ENCODE measurements around the gene TRIP11.

The TRIP11 gene

GRCh38 chr14:91947475-91948184 is 92.2 kb downstream of the TRIP11 start, which contains the start of gene FBLN5:
Gene FBLN5, minus strand, starts transcription at chr14:91947694. Its CDS starts 465 bp downstream, at chr14:91947229.
- Histone ChIP-seq H3K36me3 (ENCODE audit: insufficient read depth, low read length) (no peaks in the 10 kb centered on the region), H3K27me3 (ENCODE audit: insufficient read depth, low read length) (no peaks in the 10 kb centered on the region), H3K4me3 (ENCODE audit: low read depth, low read length, poor library complexity, severe bottlenecking) (no peak within 1 kb of the TSS), H3K4me1 (ENCODE audit: insufficient read depth, low read length, severe bottlenecking) (no peaks in the 10 kb centered on the region), H3K9ac (ENCODE audit: low read length) (no peak within 1 kb of the TSS), H2AFZ (ENCODE audit: low read length) (no peak within 1 kb of the TSS), H4K20me1 (ENCODE audit: insufficient read depth, low read length) (no peaks in the 10 kb centered on the region), H3K27ac (ENCODE audit: low read depth, low read length, poor library complexity, severe bottlenecking) (no peak within 1 kb of the TSS), H3F3A (ENCODE audit: insufficient read depth, low read length) (no peaks in the 10 kb centered on the region), H3K4me2 (ENCODE audit: low read length) (no peak within 1 kb of the TSS), H3K9me2 (ENCODE audit: low read depth, low read length) (no peaks in the 10 kb centered on the region), H3K9me3 (ENCODE audit: low read length) (no peaks in the 10 kb centered on the region), H3K79me2 (ENCODE audit: insufficient read depth, low read length) (no peaks in the 10 kb centered on the region)
- no peak for TF ChIP-seq EZH2 (IDR thresholded peaks at IDR 0.05; ENCODE audit: borderline replicate concordance, low read length)
- TF ChIP-seq, protein P1, sequence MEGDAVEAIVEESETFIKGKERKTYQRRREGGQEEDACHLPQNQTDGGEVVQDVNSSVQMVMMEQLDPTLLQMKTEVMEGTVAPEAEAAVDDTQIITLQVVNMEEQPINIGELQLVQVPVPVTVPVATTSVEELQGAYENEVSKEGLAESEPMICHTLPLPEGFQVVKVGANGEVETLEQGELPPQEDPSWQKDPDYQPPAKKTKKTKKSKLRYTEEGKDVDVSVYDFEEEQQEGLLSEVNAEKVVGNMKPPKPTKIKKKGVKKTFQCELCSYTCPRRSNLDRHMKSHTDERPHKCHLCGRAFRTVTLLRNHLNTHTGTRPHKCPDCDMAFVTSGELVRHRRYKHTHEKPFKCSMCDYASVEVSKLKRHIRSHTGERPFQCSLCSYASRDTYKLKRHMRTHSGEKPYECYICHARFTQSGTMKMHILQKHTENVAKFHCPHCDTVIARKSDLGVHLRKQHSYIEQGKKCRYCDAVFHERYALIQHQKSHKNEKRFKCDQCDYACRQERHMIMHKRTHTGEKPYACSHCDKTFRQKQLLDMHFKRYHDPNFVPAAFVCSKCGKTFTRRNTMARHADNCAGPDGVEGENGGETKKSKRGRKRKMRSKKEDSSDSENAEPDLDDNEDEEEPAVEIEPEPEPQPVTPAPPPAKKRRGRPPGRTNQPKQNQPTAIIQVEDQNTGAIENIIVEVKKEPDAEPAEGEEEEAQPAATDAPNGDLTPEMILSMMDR (IDR thresholded peaks at IDR 0.05; ENCODE audit: low read length): no peak

- H3K27ac ChIP-seq (ENCODE audit: low read depth, low read length, poor library complexity, severe bottlenecking): no peak overlapping the region
- no peak overlapping the region for H3K4me2 ChIP-seq (ENCODE audit: low read length)
- no peaks in the 10 kb centered on the region for H4K20me1 ChIP-seq (ENCODE audit: insufficient read depth, low read length)
- no peaks in the 10 kb centered on the region for H3K36me3 ChIP-seq (ENCODE audit: insufficient read depth, low read length)
- H3K9ac ChIP-seq (ENCODE audit: low read length): no peak overlapping the region
- no peak overlapping the region for H3K4me3 ChIP-seq (ENCODE audit: low read depth, low read length, poor library complexity, severe bottlenecking)
- TF ChIP-seq EZH2 (IDR thresholded peaks at IDR 0.05; ENCODE audit: borderline replicate concordance, low read length): no peak
- H3F3A ChIP-seq (ENCODE audit: insufficient read depth, low read length): no peaks in the 10 kb centered on the region
- H3K4me1 ChIP-seq (ENCODE audit: insufficient read depth, low read length, severe bottlenecking): no peaks in the 10 kb centered on the region
- no peaks in the 10 kb centered on the region for H3K79me2 ChIP-seq (ENCODE audit: insufficient read depth, low read length)
- H3K27me3 ChIP-seq (ENCODE audit: insufficient read depth, low read length): no peaks in the 10 kb centered on the region
- H3K9me2 ChIP-seq (ENCODE audit: low read depth, low read length): no peaks in the 10 kb centered on the region
- H3K9me3 ChIP-seq (ENCODE audit: low read length): no peaks in the 10 kb centered on the region
- H2AFZ ChIP-seq (ENCODE audit: low read length): no peak overlapping the region
Observed at GRCh38 chr14:91946622-91947474, 93.0 kb downstream of the TRIP11 start.

GRCh38 chr14:91945751-91946621 is 93.9 kb downstream of the TRIP11 start:
- Histone ChIP-seq H3K27me3 (ENCODE audit: insufficient read depth, low read length) (no peaks in the 10 kb centered on the region), H3K9me3 (ENCODE audit: low read length) (no peaks in the 10 kb centered on the region), H4K20me1 (ENCODE audit: insufficient read depth, low read length) (no peaks in the 10 kb centered on the region), H3K27ac (ENCODE audit: low read depth, low read length, poor library complexity, severe bottlenecking) (no peak overlapping the region), H3K4me2 (ENCODE audit: low read length) (no peak overlapping the region), H2AFZ (ENCODE audit: low read length) (no peak overlapping the region), H3K36me3 (ENCODE audit: insufficient read depth, low read length) (no peaks in the 10 kb centered on the region), H3K4me1 (ENCODE audit: insufficient read depth, low read length, severe bottlenecking) (no peaks in the 10 kb centered on the region), H3K4me3 (ENCODE audit: low read depth, low read length, poor library complexity, severe bottlenecking) (no peak overlapping the region), H3K9me2 (ENCODE audit: low read depth, low read length) (no peaks in the 10 kb centered on the region), H3F3A (ENCODE audit: insufficient read depth, low read length) (no peaks in the 10 kb centered on the region), H3K79me2 (ENCODE audit: insufficient read depth, low read length) (no peaks in the 10 kb centered on the region), H3K9ac (ENCODE audit: low read length) (no peak overlapping the region)
- TF ChIP-seq, protein P1 (IDR thresholded peaks at IDR 0.05; ENCODE audit: low read length): no peak
- no peak for TF ChIP-seq EZH2 (IDR thresholded peaks at IDR 0.05; ENCODE audit: borderline replicate concordance, low read length)
